K562 (cell line): ENCODE data around the gene IL27RA. TPM values are rescaled to one million over a fixed set of nuclear protein-coding genes. Genes with fewer than 3 reads are reported as not detected.

Experiments
- ATAC-seq: fragments of 200-7000 bp; cut with Tn5 transposase; 3 replicates; pipeline ENCODE4 v1.9.1; 2020; ENCODE audit warnings: moderate library complexity
- BruUV-seq: library from RNA; stranded (reverse); fragments of 400-500 nt; replicated peaks from 2 replicates; lab custom pipeline; 2021; lab: Mats Ljungman, UMichigan
- CTCF ChIA-PET: fragments of 300-600 bp; formaldehyde crosslinking; extraction: SDS; loops from one replicate; lab custom pipeline; 2021; ENCODE audit warnings: low intra/inter-chr PET ratio; lab: Yijun Ruan, JAX
- POLR2A ChIA-PET: fragments of 300-600, 350-650 bp; sonication (Branson Sonifier 250); formaldehyde crosslinking; extraction: SDS; loops from one replicate; lab custom pipeline; 2021; ENCODE audit warnings: antibody characterized with exemption, inconsistent platforms; lab: Yijun Ruan, JAX
- DNase-seq, 4 experiments: peaks; one replicate each; pipeline versions ENCODE4 v3.0.0 to v3.0.0-alpha.2; 2011 to 2018; ENCODE audit warnings: low spot score in 3 of 4, mixed read lengths in 3 of 4; ENCODE audit errors: extremely low read depth in 1 of 4
- FAIRE-seq: peaks from 2 replicates; lab custom pipeline; 2011; peaks lifted over from hg19 to GRCh38; lab: Jason Lieb, UNC
- H2AFZ ChIP-seq: 2 replicates; pipeline ENCODE4 v1.6.0; 2011; ENCODE audit warnings: low read depth, low read length, control low read depth, inconsistent platforms
- H3K27ac ChIP-seq: fragments of 200-600 bp; 3 replicates; pipeline ENCODE4 v1.8.0; 2011; ENCODE audit warnings: low read depth, mild to moderate bottlenecking, control low read depth, inconsistent platforms, low read length, moderate library complexity, mixed read lengths; ENCODE audit errors: extremely low read depth
- H3K27me3 ChIP-seq, 2 experiments: fragments of 300-600 bp in 1 of 2; 2 replicates in 1 of 2; 3 replicates in 1 of 2; pipeline versions ENCODE4 v1.6.0 to v1.8.0; 2011; ENCODE audit warnings: inconsistent platforms in 2 of 2, low read length in 2 of 2, mild to moderate bottlenecking in 1 of 2, mixed read lengths in 1 of 2, moderate library complexity in 1 of 2; ENCODE audit not compliant: control insufficient read depth in 2 of 2, insufficient read depth in 2 of 2
- H3K36me3 ChIP-seq: fragments of 300-600 bp; 3 replicates; pipeline ENCODE4 v1.8.0; 2011; ENCODE audit warnings: mild to moderate bottlenecking, low read length, inconsistent platforms; ENCODE audit not compliant: control insufficient read depth, insufficient read depth
- H3K4me1 ChIP-seq, 2 experiments: fragments of 200-600 bp in 1 of 2; replicated peaks in 1 of 2; 2 replicates in 1 of 2; 3 replicates in 1 of 2; pipeline versions ENCODE4 v1.5.1 to v1.8.0; 2011; ENCODE audit warnings: inconsistent platforms in 2 of 2, low read length in 2 of 2, mild to moderate bottlenecking in 1 of 2, mixed read lengths in 1 of 2, moderate library complexity in 1 of 2; ENCODE audit not compliant: control insufficient read depth in 2 of 2, insufficient read depth in 2 of 2
- H3K4me2 ChIP-seq: 2 replicates; pipeline ENCODE4 v1.6.1; 2011; ENCODE audit warnings: low read length, control low read depth, inconsistent platforms, mixed read lengths; ENCODE audit not compliant: insufficient read depth
- H3K4me3 ChIP-seq: fragments of 200-600 bp; sonication (generic), shearing (Covaris generic); 2 replicates; pipeline ENCODE4 v1.5.1; 2016; ENCODE audit warnings: control low read depth, inconsistent platforms
- H3K79me2 ChIP-seq: fragments of 200-600 bp; 3 replicates; pipeline ENCODE4 v1.8.0; 2011; ENCODE audit warnings: low read length, inconsistent platforms; ENCODE audit not compliant: control insufficient read depth, insufficient read depth
- H3K9ac ChIP-seq, 2 experiments: 2 replicates each; pipeline versions ENCODE4 v1.6.0 to v1.6.1; 2011; ENCODE audit warnings: low read depth in 2 of 2, low read length in 2 of 2, control low read depth in 1 of 2, inconsistent platforms in 1 of 2, mild to moderate bottlenecking in 1 of 2, mixed read lengths in 1 of 2; ENCODE audit not compliant: insufficient read depth in 1 of 2
- H3K9me1 ChIP-seq: one replicate; pipeline ENCODE4 v1.6.0; 2011; ENCODE audit warnings: inconsistent platforms, mild to moderate bottlenecking, low read length, moderate library complexity; ENCODE audit not compliant: control insufficient read depth, insufficient read depth
- H3K9me3 ChIP-seq: replicated peaks from 2 replicates; pipeline ENCODE4 v1.5.1; 2011; ENCODE audit warnings: low read depth, low read length, inconsistent platforms; ENCODE audit not compliant: control insufficient read depth, insufficient read depth
- H4K20me1 ChIP-seq: replicated peaks from 2 replicates; pipeline ENCODE4 v1.6.1; 2011; ENCODE audit warnings: low read length, inconsistent platforms, mixed read lengths; ENCODE audit not compliant: control insufficient read depth, insufficient read depth
- EHMT2 ChIP-seq: fragments of 450-650 bp; IDR thresholded peaks from 2 replicates; pipeline ENCODE4 v1.6.1; 2018; ENCODE audit warnings: antibody characterized with exemption
- ETV5 ChIP-seq: sonication (generic); formaldehyde crosslinking; IDR thresholded peaks from 2 replicates; pipeline ENCODE4 v1.4.0; 2020; ENCODE audit warnings: low read depth, mild to moderate bottlenecking, missing genetic modification reagents
- NFATC3 ChIP-seq: fragments of 450-650 bp; IDR thresholded peaks from 2 replicates; pipeline ENCODE4 v1.6.1; 2017; ENCODE audit warnings: mild to moderate bottlenecking
- SREBF1 ChIP-seq: fragments of 150-350 bp; IDR thresholded peaks from 2 replicates; pipeline ENCODE4 v1.6.1; 2014; ENCODE audit warnings: antibody characterized with exemption, low read depth, low read length, borderline replicate concordance
- WGBS: fragments of 100-300 bp; shearing (Covaris generic); methylation state at CpG from one replicate; pipeline ENCODE4 v1.1.6; 2016; ENCODE audit warnings: low coverage, mixed read lengths; ENCODE audit not compliant: insufficient coverage; ENCODE audit errors: missing lambda C conversion rate; 5-methylcytosine and 5-hydroxymethylcytosine counted together
- in situ Hi-C: fragments of 300-500 bp; cut with MboI; formaldehyde crosslinking; loops from 4 replicates; pipeline ENCODE4 v1.15.0; 2018; ENCODE audit warnings: inconsistent platforms, mixed read lengths
- intact Hi-C: fragments of 100-400 bp; cut with micrococcal nuclease; formaldehyde crosslinking; loops from 2 replicates; pipeline ENCODE4 v1.14.2; 2022
- polyA plus RNA-seq, 8 experiments: library from polyadenylated mRNA; depleted of rRNA in 4 of 8; stranded (reverse) in 5 of 8; unstranded in 3 of 8; fragments of >200 nt; fragmentation: Nextera tagmentation in 2 of 8; fragmentation: Illumina TruSeq in 1 of 8; extraction: Ambion mirVana in 2 of 8; extraction: Trizol in 1 of 8; gene quantifications; 2 replicates each; pipeline versions ENCODE4 v1.2.1 to v1.2.3, GENCODE V29; 2011 to 2014; ENCODE audit warnings: inconsistent platforms in 1 of 8, missing spikeins in 1 of 8
- total RNA-seq, 7 experiments: library from RNA; depleted of rRNA in 6 of 7; stranded (reverse); fragments of >200 nt in 6 of 7; fragmentation: Illumina TruSeq in 2 of 7; extraction: Trizol in 2 of 7; gene quantifications; 2 replicates each; pipeline versions ENCODE4 v1.2.1 to v1.2.3, GENCODE V29; 2011 to 2021; ENCODE audit warnings: low replicate concordance in 1 of 7
- TF ChIP-seq, protein P1 (sequence below), 2 experiments: fragments of 450-650 bp; IDR thresholded peaks; 2 replicates each; pipeline ENCODE4 v1.6.1; 2018; ENCODE audit warnings: mild to moderate bottlenecking in 2 of 2, low read depth in 1 of 2; ENCODE audit not compliant: partially characterized antibody in 2 of 2

The IL27RA gene
- total and polyA plus RNA-seq, 9 of the 15 experiments (the other 6 are each of a cell fraction or from before 2014, with no cell fraction given) = 1.9 to 15.9 (median 12.0) TPM

DNA sequence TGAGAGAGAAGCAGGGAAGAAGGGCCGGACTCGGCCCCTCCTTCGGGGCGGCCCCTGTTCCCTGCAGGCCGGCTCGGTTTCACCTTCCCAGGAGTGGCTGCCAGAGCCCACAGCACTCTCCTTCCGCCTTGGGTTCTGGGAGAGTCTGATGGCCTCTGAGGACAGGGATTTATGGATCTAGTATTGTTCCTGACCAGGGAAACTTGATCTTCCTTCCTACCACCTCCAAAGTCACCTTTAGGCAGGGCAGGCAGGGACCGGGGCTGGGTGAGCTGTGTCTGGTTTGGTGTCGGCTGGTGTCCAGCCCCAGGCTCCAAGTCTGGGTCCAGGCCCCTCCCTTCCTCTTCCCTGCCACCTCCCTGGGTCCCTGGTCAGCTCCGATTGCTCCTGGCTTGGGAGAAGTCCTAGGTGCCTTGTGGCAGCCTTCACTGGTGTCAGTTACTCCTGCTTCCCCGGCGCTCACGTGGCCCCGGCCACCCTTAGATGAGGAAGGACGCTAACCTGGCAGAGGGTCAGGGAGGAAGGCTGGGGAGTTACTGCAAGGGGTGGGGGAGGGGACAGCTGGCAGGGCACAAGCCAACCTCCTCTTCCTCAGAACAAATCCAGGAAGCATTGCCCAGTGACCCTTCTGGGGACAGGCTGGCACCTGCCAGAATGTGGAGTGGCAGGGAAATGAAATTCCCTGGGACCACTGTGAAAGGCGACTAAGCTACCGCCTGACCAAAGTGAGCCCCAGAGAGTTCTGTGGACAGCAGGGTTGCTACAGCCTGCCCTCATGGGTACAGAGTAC is 44.3 kb upstream of the IL27RA start:
- Histone ChIP-seq H3K9ac (peak overlapping the region in 1 of 2 experiments; percentile 48; a peak in 1 of 4 replicates), H2AFZ (no peak overlapping the region), H3K27me3 (no peaks in the 10 kb centered on the region), H4K20me1 (no peaks in the 10 kb centered on the region), H3K4me1 (peaks cover 0 to 41% of the 10 kb centered on the region in 2 experiments; a peak in 2 of 5 replicates), H3K36me3 (peaks cover 40% of the 10 kb centered on the region; the same call in 1 of the 3 replicates), H3K4me3 (no peak overlapping the region), H3K9me3 (no peaks in the 10 kb centered on the region), H3K4me2 (no peak overlapping the region), H3K9me1 (peaks cover 6% of the 10 kb centered on the region), H3K79me2 (no peaks in the 10 kb centered on the region; the same call in 2 of the 3 replicates), H3K27ac (no peak overlapping the region)
- ChIA-PET POLR2A (interaction anchor here (1.5 to 1.8 kb wide), 2 partner anchors 18 to 19 kb away, joined by 3 to 8 read pairs; partner anchors contain the start of gene RFX1), CTCF (no interaction called here)
- TF ChIP-seq, protein P1, sequence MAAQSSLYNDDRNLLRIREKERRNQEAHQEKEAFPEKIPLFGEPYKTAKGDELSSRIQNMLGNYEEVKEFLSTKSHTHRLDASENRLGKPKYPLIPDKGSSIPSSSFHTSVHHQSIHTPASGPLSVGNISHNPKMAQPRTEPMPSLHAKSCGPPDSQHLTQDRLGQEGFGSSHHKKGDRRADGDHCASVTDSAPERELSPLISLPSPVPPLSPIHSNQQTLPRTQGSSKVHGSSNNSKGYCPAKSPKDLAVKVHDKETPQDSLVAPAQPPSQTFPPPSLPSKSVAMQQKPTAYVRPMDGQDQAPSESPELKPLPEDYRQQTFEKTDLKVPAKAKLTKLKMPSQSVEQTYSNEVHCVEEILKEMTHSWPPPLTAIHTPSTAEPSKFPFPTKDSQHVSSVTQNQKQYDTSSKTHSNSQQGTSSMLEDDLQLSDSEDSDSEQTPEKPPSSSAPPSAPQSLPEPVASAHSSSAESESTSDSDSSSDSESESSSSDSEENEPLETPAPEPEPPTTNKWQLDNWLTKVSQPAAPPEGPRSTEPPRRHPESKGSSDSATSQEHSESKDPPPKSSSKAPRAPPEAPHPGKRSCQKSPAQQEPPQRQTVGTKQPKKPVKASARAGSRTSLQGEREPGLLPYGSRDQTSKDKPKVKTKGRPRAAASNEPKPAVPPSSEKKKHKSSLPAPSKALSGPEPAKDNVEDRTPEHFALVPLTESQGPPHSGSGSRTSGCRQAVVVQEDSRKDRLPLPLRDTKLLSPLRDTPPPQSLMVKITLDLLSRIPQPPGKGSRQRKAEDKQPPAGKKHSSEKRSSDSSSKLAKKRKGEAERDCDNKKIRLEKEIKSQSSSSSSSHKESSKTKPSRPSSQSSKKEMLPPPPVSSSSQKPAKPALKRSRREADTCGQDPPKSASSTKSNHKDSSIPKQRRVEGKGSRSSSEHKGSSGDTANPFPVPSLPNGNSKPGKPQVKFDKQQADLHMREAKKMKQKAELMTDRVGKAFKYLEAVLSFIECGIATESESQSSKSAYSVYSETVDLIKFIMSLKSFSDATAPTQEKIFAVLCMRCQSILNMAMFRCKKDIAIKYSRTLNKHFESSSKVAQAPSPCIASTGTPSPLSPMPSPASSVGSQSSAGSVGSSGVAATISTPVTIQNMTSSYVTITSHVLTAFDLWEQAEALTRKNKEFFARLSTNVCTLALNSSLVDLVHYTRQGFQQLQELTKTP (IDR thresholded peaks at IDR 0.05; ENCODE audit: low read depth in 1 of 2, partially characterized antibody in 2 of 2) = no peak
- no peak for TF ChIP-seq SREBF1
- TF ChIP-seq EHMT2 = no peak
- TF ChIP-seq ETV5 (CRISPR knock-in tag) = no peak
- TF ChIP-seq NFATC3 = no peak
- no peak for FAIRE-seq
- 85% methylated on average over 16 of the region's 17 CpGs for WGBS
- intact Hi-C loops (no loop called here), in situ Hi-C loops (no loop called here)
- no TSS peak for BruUV-seq
- DNase-seq = no peak
- ATAC-seq = no peak
